Measurements from ENCODE around the gene RPL39L. TPM values are rescaled to one million over a fixed set of nuclear protein-coding genes. Genes with fewer than 3 reads are reported as not detected.

RPL39L gene
- total RNA-seq, 1 donor from 2014 or later, result 1.5 TPM

Other genes starting within 250 kb of the RPL39L start
- 410 TPM for gene ST6GAL1, start 209.0 kb downstream of the RPL39L start, total RNA-seq
- not detected for gene RTP1, start 58.0 kb upstream of the RPL39L start, total RNA-seq
- gene MASP1, start 152.2 kb upstream of the RPL39L start, total RNA-seq, result 93.7 TPM
- 1.9 TPM for gene RTP4, start 228.9 kb upstream of the RPL39L start, total RNA-seq